GM21528 (cell line): ENCODE results near the gene KIF22.
"Not testable (repeated sequence)": the region's sequence is repeated elsewhere in the genome, so short reads cannot be mapped to it uniquely, and the experiment has no call there.

Source experiments
- ATAC-seq: cut with Tn5 transposase; IDR thresholded peaks from one replicate; pipeline ENCODE4 v1.9.1; 2021; ENCODE audit warnings: mild to moderate bottlenecking, moderate library complexity; ENCODE audit not compliant: unreplicated experiment, low FRiP score

Gene KIF22

DNA sequence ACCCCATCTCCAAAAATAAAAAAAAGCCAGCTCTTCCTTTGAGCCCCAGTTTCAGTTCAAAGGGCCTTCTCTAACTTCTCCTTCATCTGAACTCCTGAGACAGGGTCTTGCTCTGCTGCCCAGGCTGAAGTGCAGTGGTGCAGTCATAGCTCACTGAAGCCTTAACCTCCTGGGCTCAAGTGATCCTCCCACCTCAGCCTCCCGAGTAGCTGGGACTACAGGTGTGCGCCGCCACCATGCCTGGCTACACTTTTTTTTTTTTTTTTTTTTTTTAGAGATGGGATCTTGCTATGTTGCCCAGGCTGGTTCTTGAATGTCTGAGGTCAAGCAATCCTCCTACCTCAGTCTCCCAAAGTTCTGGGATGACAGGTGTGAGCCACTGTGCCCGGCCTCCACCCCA, 42.7 kb downstream of the KIF22 start:
- ATAC-seq, result not testable (repeated sequence)

DNA sequence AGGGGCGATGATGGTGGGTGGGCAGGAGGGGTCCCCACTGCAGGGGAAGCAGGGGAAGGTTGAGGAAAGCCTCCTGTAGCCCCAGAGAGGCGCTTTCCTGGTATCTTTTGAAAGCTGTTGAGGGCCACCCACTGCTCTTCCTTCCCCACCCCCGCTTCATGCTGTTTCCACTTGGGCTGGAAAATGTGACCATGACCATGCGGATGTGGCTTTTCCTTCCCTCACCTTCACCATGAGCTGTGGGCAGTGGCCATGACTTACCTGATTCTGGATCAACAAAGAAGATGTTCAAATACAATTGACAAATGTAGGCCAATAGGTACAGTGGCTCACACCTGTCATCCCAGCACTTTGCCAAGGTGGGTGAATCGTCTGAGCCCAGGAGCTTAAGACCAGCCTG, 43.5 kb downstream of the KIF22 start:
- no peak for ATAC-seq

DNA sequence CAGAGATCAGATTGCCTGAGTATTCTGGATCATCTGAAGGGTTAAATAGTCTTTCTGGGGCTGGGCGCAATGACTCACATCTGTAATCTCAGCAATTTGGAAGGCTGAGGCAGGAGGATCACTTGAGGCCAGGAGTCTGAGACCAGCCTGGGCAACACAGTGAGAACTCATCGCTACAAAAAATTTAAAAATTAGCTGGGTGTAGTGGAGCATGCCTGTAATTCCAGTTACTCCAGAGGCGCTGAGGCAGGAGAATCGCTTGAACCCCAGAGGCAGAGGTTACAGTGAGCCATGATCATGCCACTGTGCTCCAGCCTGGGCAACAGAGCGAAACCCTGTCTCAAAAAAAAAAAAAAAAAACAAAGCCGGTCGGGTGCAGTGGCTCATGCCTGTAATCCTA, 45.4 kb downstream of the KIF22 start:
- no peak for ATAC-seq

DNA sequence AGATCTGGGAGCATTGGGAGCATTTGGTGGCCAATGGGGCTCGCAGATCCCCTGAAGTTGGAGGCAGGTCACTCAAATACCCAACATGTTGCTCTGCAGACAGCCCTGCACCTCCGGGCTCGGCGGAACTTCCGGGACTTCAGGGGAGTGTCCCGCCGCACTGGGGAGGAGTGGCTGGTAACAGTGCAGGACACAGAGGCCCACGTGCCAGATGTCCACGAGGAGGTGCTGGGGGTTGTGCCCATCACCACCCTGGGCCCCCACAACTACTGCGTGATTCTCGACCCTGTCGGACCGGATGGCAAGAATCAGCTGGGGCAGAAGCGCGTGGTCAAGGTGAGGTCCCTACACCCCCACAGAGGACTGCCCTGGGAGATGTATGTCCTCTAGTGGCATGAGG, 46.1 kb downstream of the KIF22 start:
- ATAC-seq, result no peak

DNA sequence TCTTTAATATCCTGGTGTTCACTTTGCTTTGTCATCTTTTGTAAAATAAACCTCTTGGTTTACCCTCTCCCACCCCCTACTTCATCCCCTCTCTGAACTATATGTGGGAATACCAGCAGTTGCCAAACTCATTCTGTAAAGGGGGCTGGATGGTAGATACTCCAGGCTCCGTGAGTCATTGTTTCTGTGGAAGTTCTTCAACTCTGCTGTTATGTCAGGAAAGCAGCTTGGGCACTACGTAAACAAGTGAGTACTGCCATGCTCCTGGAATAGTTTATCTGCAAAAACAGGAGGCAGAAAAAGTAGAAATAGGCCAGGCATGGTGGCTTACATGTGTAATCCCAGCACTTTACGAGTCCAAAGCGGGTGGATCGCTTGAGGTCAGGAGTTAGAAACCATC, 47.3 kb downstream of the KIF22 start:
- no peak for ATAC-seq

DNA sequence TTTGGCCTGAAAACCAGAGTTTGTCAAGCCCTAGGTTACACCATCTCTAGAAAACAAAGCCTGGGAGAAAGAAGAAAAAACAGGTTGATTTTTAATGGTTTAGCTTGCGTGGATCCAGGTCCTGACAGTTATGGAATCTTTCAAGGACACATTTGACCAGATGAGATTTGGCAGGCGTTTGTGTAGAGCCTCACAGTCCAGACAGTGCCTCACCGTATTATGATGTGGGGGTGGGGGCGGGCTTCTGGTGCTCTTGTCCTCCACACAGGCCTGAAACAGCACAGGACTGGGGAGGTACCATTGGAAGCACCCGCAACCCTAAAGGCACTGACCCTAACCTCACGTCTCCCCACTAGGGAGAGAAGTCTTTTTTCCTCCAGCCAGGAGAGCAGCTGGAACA, 49.3 kb downstream of the KIF22 start:
- ATAC-seq, result no peak

DNA sequence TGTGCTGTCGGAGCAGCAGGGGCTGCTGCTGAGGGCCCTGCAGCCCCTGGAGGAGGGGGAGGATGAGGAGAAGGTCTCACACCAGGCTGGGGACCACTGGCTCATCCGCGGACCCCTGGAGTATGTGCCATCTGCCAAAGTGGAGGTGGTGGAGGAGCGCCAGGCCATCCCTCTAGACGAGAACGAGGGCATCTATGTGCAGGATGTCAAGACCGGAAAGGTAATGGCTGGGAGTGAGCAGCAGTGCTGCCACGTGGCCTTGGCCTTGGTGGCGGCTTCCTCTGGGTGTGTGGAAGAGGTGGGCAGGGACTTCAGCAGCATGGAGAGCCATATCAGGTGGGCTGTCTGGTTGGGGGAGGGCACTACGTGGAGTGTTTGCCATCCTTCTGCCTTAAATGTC, 49.7 kb downstream of the KIF22 start:
- no peak for ATAC-seq

DNA sequence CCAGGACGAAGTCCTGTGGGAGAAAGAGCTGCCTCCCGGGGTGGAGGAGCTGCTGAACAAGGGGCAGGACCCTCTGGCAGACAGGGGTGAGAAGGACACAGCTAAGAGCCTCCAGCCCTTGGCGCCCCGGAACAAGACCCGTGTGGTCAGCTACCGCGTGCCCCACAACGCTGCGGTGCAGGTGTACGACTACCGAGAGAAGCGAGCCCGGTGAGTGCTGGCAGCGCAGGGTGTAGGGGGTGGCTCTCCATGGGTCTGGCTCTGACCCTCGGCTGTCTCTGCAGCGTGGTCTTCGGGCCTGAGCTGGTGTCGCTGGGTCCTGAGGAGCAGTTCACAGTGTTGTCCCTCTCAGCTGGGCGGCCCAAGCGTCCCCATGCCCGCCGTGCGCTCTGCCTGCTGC, 51.1 kb downstream of the KIF22 start:
- ATAC-seq, result no peak

DNA sequence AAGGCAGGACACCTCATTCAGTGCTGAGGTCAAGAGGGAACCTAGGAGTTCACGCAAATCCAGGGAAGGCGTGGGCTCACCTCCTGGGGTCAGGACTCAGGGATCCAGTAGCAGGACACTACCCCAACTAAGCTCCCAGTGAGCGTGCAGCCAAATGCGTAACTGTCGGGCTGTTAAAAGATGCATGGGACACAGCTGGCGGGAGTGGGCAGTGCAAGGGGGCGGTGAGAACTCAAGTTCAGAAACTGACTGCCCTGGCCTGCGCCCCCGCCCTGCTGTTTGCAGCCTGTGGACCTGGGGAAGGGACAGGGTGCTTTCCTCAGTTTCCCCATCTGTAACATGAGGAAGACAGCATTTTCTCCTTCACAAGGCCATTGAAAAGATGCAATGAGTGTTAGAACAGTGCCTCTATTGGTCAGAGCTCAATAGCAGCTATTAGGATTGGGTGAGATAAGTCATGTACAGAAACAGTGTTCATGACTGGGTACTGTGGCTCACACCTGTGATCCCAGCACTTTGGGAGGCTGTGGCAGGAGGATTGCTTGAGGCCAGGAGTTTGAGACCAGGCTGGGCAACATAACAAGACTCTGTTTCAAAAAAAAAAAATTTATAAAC, 52.3 kb downstream of the KIF22 start:
- ATAC-seq, result no peak

DNA sequence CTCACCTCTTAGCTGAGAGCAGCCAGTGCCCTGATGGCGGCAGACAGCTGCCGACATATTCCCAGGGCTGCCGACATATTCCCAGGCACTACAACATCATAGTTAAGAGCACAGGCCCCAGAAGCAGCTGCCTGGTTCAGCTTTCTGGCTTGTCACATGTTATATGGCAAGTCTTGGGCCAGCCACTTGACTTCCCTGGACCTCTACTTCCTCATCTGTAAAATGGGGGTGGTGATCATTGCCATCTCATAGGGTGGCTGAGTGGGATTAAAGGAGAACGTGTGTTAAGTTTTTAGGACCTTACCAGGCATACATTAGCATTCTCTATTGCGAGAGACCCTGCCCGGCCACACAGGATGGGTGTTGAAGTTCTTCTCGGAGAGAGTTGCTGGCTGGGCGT, 53.4 kb downstream of the KIF22 start:
- no peak for ATAC-seq

DNA sequence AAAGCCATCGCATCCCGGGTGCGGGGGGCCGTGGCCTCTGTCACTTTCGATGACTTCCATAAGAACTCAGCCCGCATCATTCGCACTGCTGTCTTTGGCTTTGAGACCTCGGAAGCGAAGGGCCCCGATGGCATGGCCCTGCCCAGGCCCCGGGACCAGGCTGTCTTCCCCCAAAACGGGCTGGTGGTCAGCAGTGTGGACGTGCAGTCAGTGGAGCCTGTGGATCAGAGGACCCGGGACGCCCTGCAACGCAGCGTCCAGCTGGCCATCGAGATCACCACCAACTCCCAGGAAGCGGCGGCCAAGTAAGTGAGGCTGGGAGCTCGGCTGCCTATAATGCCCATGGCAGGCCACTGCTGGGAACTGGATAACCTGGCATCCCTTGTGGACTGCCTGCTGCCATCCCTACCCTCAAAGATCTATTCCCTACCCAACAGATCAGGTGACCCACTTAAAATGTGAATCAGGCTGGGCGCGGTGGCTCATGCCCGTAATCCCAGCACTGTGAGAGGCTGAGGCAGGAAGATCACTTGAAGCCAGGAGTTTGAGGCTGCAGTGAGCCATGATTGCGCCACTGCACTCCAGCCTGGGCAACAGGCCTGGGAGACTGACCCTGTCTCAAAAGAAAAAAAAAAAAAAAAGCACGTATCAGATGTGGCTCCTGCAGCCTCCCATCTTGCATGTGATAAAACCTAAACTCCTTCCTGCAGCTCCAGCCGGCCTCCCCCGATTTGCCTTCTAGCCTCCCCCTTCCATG, 54.2 kb downstream of the KIF22 start:
- ATAC-seq, result no peak

DNA sequence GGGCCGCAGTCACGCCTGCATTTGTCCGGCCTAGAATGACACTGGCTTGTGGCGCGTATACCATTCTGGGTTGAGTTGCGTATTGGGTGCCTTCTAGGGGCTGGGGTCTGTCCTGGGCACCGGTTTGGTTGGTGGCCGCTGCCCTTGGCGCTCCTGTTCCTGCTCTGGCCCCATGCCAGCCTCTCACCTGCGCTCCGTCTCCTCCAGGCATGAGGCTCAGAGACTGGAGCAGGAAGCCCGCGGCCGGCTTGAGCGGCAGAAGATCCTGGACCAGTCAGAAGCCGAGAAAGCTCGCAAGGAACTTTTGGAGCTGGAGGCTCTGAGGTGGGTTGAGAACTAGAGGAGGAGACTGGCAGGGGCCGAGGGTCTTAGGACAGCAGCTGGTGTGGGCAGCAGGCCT, 55.1 kb downstream of the KIF22 start:
- ATAC-seq, result no peak

DNA sequence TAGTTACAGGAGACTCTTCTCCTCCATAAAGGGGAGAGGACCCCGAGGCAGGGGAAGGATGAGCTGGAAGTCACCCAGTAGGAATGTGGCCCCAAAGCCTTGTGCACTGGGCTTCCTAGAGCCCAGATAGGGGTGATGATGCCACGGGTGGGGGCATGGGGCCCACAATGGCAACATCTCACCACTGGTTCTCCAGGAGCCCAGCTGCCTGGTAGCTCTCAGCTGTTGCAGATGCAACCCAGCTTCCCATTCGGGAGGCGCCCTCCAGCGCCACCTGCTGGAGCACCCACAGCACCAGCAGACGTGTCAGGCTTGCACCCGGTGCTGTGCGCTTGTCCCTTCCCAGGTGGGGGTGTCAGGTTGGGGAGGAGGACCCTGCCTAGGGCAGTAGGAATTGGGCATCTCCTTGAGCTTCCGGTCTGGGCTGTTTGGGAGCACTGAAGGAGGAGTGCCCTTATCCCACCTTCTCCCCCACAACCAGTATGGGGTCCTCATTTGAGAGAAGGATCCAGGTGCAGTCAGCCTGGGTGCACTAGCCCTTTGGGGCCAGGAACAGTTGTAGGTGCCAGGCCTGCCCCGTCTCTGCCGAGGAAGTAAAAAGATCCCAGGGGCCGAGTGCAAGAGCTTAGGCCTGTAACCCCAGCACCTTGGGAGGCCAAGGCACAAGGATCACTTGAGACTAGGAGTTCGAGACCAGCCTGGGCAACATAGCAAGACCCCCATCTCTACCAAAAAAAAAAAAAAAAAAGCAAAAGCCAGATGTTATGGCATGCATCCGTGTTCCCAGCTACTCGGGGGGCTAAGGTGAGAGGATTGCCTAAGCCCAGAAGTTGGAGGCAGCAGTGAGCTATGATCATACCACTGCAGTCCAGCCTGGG, 58.1 kb downstream of the KIF22 start:
- ATAC-seq, result no peak

DNA sequence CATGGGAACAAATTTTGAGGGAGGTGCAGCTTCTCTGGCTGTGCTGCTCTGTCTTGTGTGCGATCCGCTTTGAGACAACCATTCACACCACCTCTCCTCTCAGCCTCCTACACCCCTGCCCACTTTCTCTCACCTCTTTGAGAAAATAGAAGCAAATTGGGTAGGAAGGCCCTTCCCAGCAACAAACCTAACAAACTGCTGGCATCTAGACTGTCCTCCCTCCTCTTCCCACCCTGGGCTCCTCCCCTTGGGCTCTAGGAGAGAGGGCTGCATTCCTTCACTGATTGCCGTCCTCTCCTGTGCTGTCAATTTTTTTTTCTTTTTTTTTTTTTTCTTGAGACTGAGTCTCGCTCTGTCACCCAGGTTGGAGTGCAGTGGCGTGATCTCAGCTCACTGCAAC, 59.0 kb downstream of the KIF22 start:
- ATAC-seq, result no peak

DNA sequence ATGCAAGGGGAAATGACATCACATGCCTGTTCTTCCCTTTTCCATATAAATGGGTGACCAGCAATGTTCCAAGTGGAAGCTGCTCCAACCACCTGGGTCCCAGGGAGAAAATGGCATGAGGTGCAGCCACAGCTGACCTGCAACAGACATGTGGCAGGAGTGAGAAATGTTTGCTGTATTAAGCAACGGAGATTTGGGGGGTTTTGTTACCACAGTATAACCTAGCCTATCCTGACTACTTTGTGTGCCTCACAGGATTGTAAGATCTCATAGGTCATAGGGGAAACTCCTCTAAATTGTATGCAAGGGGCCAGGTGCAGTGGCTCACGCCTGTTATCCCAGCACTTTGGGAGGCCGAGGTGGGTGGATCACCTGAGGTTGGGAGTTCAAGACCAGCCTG, 60.4 kb downstream of the KIF22 start:
- ATAC-seq, result no peak

DNA sequence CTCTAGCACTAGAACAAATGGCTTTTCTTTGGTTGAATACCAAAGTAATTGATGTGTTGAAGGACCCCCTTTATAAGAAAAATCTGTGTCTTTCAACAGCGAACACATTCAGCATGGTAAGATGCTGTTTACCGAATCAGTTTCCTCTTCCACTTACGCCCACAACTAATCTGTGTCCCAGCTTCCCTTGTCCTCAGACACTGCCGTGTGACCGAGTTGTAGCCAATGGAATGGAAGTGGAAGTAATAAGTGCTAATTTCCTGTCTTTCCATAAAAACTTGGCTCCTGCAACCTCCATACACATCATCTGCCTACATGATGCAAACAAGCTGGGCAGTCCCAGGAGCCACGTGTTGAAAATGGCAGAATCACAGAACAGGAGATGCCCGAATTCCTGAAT, 62.1 kb downstream of the KIF22 start:
- no peak for ATAC-seq

DNA sequence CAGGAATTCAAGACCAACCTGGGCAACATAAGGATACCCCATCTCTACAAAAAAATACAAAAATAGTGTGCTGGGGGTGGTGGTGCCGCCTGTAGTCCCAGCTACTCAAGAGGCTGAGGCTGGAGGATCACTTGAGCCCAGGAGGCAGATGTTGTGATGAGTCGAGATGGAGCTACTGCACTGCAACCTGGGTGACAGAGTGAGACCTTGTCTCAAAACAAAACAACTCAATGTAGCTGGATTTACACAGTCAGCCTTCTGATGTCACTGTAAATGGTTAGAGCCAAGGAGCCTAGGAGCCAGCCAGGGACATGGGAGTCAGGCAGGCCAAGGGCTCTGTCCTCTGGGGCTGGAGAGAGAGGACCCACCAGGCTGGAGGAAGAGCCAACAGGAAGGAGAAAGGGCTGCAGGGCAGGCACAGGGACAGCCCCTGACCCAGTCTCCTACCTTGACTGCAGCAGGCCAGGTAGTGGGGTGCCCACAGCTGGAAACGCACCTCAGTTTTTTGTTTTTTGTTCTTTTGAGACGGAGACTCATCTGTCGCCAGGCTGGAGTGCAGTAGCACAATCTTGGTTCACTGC, 64.1 kb downstream of the KIF22 start:
- no peak for ATAC-seq
